GM23248 (cell line): ENCODE results near the gene ERO1A.

Experiments
- EZH2 ChIP-seq: fragments of 200-600 bp; sonication (generic); IDR thresholded peaks from 2 replicates; pipeline ENCODE4 v1.6.1; 2018; ENCODE audit warnings: antibody characterized with exemption, mild to moderate bottlenecking; ENCODE audit not compliant: insufficient read depth, poor library complexity, severe bottlenecking
- EZH2phosphoT487 ChIP-seq: fragments of 200-600 bp; sonication (generic); IDR thresholded peaks from 2 replicates; pipeline ENCODE4 v1.6.1; 2018; ENCODE audit warnings: antibody characterized with exemption, moderate library complexity, mild to moderate bottlenecking, low read depth; ENCODE audit not compliant: insufficient read depth

GRCh38 chr14:52598568-52598967 lies 96.8 kb downstream of the ERO1A start:
- TF ChIP-seq EZH2 (no peak), EZH2phosphoT487 (no peak)
